NCI-H2081 (cell line): ENCODE results near the gene PARD3B.
A peak's percentile ranks its signal among the peaks of the same experiment; 100 is the strongest.

Experiments used
- DNase-seq, 2 experiments: peaks; one replicate each; lab custom pipeline; 2025; lab: John Stamatoyannopoulos, UW

The PARD3B gene

GRCh38 chr2:205566606-205567168, 1021.4 kb downstream of the PARD3B start:
- no peak for DNase-seq

GRCh38 chr2:205568620-205569019, 1023.3 kb downstream of the PARD3B start:
- DNase-seq, result no peak

GRCh38 chr2:205570648-205571047, 1025.4 kb downstream of the PARD3B start:
- no peak for DNase-seq

- no peak for DNase-seq
Observed at GRCh38 chr2:205571360-205571959, 1026.2 kb downstream of the PARD3B start.

GRCh38 chr2:205574001-205574400, 1028.7 kb downstream of the PARD3B start:
- DNase-seq, result no peak

GRCh38 chr2:205579335-205579734, 1034.1 kb downstream of the PARD3B start:
- DNase-seq, result no peak

- DNase-seq, result no peak
Observed at GRCh38 chr2:205580212-205580987, 1035.1 kb downstream of the PARD3B start.

GRCh38 chr2:205582366-205582765, 1037.1 kb downstream of the PARD3B start:
- DNase-seq, result no peak

- peak in 1 of 2 experiments; percentile 22 for DNase-seq
Observed at GRCh38 chr2:205585449-205586383, 1040.4 kb downstream of the PARD3B start.

GRCh38 chr2:205586626-205587025, 1041.4 kb downstream of the PARD3B start:
- no peak for DNase-seq

GRCh38 chr2:205589479-205589878, 1044.2 kb downstream of the PARD3B start:
- no peak for DNase-seq

GRCh38 chr2:205590759-205591158, 1045.5 kb downstream of the PARD3B start:
- DNase-seq, result no peak

- DNase-seq, result no peak
Observed at GRCh38 chr2:205593891-205594290, 1048.6 kb downstream of the PARD3B start.

GRCh38 chr2:205596581-205596980, 1051.3 kb downstream of the PARD3B start:
- no peak for DNase-seq

- DNase-seq, result no peak
Observed at GRCh38 chr2:205605638-205606304, 1060.5 kb downstream of the PARD3B start.

GRCh38 chr2:205607146-205607545, 1061.9 kb downstream of the PARD3B start:
- no peak for DNase-seq

- DNase-seq, result no peak
Observed at GRCh38 chr2:205609113-205609512, 1063.8 kb downstream of the PARD3B start.

GRCh38 chr2:205610437-205610836, 1065.2 kb downstream of the PARD3B start:
- no peak for DNase-seq

GRCh38 chr2:205612636-205613035, 1067.4 kb downstream of the PARD3B start:
- no peak for DNase-seq

GRCh38 chr2:205613970-205614559, 1068.8 kb downstream of the PARD3B start:
- DNase-seq, result no peak

- DNase-seq, result no peak
Observed at GRCh38 chr2:205614965-205615364, 1069.7 kb downstream of the PARD3B start.
